ENCODE data around the gene RASD1. TPM values are rescaled to one million over a fixed set of nuclear protein-coding genes. Genes with fewer than 3 reads are reported as not detected.

The RASD1 gene
- total and polyA plus RNA-seq, 2 experiments from 2014 or later, result 3.6 to 3.7 TPM

- no peak for TF ChIP-seq JUNB (IDR thresholded peaks at IDR 0.05; ENCODE audit: unreplicated experiment)
Observed at GRCh38 chr17:17523001-17523730, 27.0 kb upstream of the RASD1 start (continued).

- H3K36me3 Mint-ChIP-seq (ENCODE audit: low read depth), result no peaks in the 10 kb centered on the region; the same call in 2 of the 3 replicates
- no peak overlapping the region for H3K4me3 ChIP-seq
- TF ChIP-seq, protein P1, sequence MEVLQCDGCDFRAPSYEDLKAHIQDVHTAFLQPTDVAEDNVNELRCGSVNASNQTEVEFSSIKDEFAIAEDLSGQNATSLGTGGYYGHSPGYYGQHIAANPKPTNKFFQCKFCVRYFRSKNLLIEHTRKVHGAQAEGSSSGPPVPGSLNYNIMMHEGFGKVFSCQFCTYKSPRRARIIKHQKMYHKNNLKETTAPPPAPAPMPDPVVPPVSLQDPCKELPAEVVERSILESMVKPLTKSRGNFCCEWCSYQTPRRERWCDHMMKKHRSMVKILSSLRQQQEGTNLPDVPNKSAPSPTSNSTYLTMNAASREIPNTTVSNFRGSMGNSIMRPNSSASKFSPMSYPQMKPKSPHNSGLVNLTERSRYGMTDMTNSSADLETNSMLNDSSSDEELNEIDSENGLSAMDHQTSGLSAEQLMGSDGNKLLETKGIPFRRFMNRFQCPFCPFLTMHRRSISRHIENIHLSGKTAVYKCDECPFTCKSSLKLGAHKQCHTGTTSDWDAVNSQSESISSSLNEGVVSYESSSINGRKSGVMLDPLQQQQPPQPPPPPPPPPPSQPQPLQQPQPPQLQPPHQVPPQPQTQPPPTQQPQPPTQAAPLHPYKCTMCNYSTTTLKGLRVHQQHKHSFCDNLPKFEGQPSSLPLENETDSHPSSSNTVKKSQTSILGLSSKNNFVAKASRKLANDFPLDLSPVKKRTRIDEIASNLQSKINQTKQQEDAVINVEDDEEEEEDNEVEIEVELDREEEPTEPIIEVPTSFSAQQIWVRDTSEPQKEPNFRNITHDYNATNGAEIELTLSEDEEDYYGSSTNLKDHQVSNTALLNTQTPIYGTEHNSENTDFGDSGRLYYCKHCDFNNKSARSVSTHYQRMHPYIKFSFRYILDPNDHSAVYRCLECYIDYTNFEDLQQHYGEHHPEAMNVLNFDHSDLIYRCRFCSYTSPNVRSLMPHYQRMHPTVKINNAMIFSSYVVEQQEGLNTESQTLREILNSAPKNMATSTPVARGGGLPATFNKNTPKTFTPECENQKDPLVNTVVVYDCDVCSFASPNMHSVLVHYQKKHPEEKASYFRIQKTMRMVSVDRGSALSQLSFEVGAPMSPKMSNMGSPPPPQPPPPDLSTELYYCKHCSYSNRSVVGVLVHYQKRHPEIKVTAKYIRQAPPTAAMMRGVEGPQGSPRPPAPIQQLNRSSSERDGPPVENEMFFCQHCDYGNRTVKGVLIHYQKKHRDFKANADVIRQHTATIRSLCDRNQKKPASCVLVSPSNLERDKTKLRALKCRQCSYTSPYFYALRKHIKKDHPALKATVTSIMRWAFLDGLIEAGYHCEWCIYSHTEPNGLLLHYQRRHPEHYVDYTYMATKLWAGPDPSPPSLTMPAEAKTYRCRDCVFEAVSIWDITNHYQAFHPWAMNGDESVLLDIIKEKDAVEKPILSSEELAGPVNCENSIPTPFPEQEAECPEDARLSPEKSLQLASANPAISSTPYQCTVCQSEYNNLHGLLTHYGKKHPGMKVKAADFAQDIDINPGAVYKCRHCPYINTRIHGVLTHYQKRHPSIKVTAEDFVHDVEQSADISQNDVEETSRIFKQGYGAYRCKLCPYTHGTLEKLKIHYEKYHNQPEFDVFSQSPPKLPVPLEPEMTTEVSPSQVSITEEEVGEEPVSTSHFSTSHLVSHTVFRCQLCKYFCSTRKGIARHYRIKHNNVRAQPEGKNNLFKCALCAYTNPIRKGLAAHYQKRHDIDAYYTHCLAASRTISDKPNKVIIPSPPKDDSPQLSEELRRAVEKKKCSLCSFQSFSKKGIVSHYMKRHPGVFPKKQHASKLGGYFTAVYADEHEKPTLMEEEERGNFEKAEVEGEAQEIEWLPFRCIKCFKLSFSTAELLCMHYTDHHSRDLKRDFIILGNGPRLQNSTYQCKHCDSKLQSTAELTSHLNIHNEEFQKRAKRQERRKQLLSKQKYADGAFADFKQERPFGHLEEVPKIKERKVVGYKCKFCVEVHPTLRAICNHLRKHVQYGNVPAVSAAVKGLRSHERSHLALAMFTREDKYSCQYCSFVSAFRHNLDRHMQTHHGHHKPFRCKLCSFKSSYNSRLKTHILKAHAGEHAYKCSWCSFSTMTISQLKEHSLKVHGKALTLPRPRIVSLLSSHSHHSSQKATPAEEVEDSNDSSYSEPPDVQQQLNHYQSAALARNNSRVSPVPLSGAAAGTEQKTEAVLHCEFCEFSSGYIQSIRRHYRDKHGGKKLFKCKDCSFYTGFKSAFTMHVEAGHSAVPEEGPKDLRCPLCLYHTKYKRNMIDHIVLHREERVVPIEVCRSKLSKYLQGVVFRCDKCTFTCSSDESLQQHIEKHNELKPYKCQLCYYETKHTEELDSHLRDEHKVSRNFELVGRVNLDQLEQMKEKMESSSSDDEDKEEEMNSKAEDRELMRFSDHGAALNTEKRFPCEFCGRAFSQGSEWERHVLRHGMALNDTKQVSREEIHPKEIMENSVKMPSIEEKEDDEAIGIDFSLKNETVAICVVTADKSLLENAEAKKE (CRISPR knock-in tag; IDR thresholded peaks at IDR 0.05), result no peak
- TF ChIP-seq ETS1 (IDR thresholded peaks at IDR 0.05) (no peak), CREB1 (CRISPR knock-in tag; IDR thresholded peaks at IDR 0.05; ENCODE audit: low read depth) (no peak), ZNF114 (CRISPR knock-in tag; IDR thresholded peaks at IDR 0.05) (no peak), REST (IDR thresholded peaks at IDR 0.05; ENCODE audit: unreplicated experiment) (no peak), POLR2AphosphoS5 (IDR thresholded peaks at IDR 0.05; ENCODE audit: low read depth) (no peak), EZH2 (IDR thresholded peaks at IDR 0.05; ENCODE audit: low read depth, unreplicated experiment) (no peak), EZH2phosphoT487 (IDR thresholded peaks at IDR 0.05; ENCODE audit: unreplicated experiment) (no peak), STAT1 (IDR thresholded peaks at IDR 0.05; ENCODE audit: unreplicated experiment) (no peak), JUNB (IDR thresholded peaks at IDR 0.05; ENCODE audit: unreplicated experiment) (no peak), ZNF331 (CRISPR knock-in tag; IDR thresholded peaks at IDR 0.05; ENCODE audit: low read depth) (no peak), NANOG (IDR thresholded peaks at IDR 0.05; ENCODE audit: borderline replicate concordance) (no peak)
Observed at GRCh38 chr17:17520599-17521232, 24.5 kb upstream of the RASD1 start.

More at GRCh38 chr17:17520599-17521232, 24.5 kb upstream of the RASD1 start:
- H3K27me3 ChIP-seq (ENCODE audit: insufficient read depth), result no peaks in the 10 kb centered on the region
- H3K4me2 ChIP-seq, result no peak overlapping the region
- H2AFZ ChIP-seq, result no peak overlapping the region
- no peaks in the 10 kb centered on the region for H3F3A ChIP-seq (replicated peaks; ENCODE audit: low read depth)
- H4K20me1 ChIP-seq (replicated peaks; ENCODE audit: insufficient read depth), result no peaks in the 10 kb centered on the region
- no peak overlapping the region for H3K27ac ChIP-seq (ENCODE audit: low read depth)
- ATAC-seq, result no peak
- DNase-seq (ENCODE audit: low spot score), result no peak
- H3K9me3 Mint-ChIP-seq, result peaks cover 6% of the 10 kb centered on the region; the same call in 2 of the 3 replicates
- peaks cover 16% of the 10 kb centered on the region for H3K27me3 Mint-ChIP-seq (ENCODE audit: insufficient read depth, low read depth, poor library complexity)
- H3K9me2 ChIP-seq (ENCODE audit: insufficient read depth), result no peaks in the 10 kb centered on the region
- H3K36me3 ChIP-seq (ENCODE audit: insufficient read depth), result no peaks in the 10 kb centered on the region
- no peaks in the 10 kb centered on the region for H3K79me2 ChIP-seq (replicated peaks; ENCODE audit: insufficient read depth)
- H3K4me1 ChIP-seq (ENCODE audit: insufficient read depth), result peaks cover 8% of the 10 kb centered on the region
- no peak overlapping the region for H3K27ac Mint-ChIP-seq
- H3K4me1 Mint-ChIP-seq, result peaks cover 37% of the 10 kb centered on the region
- H3K4me3 Mint-ChIP-seq, result no peak overlapping the region
